Lung microvascular endothelial cell (primary cell): ENCODE data around the gene DLX2. TPM values are rescaled to one million over a fixed set of nuclear protein-coding genes. Genes with fewer than 3 reads are reported as not detected.
A peak's percentile ranks its signal among the peaks of the same experiment; 100 is the strongest.

ENCODE experiments used
- DNase-seq, 2 donors: peaks; one replicate each; pipeline versions ENCODE4 v3.0.0 to v3.0.0-alpha.2; 2010; ENCODE audit warnings: low read depth in 2 of 2
- total RNA-seq: library from RNA; depleted of rRNA; stranded (reverse); fragments of >200 nt; gene quantifications from 2 replicates; pipeline ENCODE4 v1.2.1, GENCODE V29; 2014

DLX2 gene
- total RNA-seq, 1 donor from 2014 or later: under 0.01 TPM

- DNase-seq: no peak
Observed at GRCh38 chr2:172056293-172056692, 46.4 kb downstream of the DLX2 start.

GRCh38 chr2:172053486-172053885 lies 49.2 kb downstream of the DLX2 start:
- no peak for DNase-seq

GRCh38 chr2:172052000-172052983 lies 50.4 kb downstream of the DLX2 start:
- peak; percentile 31 to 88 for DNase-seq

- DNase-seq: no peak
Observed at GRCh38 chr2:172050479-172051125, 52.1 kb downstream of the DLX2 start.

GRCh38 chr2:172049567-172050120 lies 53.1 kb downstream of the DLX2 start:
- no peak for DNase-seq

Other genes starting within 250 kb of the DLX2 start
- gene SLC25A12, start 208.7 kb downstream of the DLX2 start, total RNA-seq: 6.3 and 9.4 TPM in 2 replicates
- gene HAT1, start 180.4 kb downstream of the DLX2 start, total RNA-seq: 17.9 and 21.8 TPM in 2 replicates
- gene METAP1D, start 102.9 kb downstream of the DLX2 start, total RNA-seq: 1.6 and 3.1 TPM in 2 replicates
- gene DLX1, start 17.4 kb downstream of the DLX2 start, total RNA-seq: not detected in 2 replicates